Right lobe of liver (tissue), 6 donors: ENCODE data around the gene PLXNC1. TPM values are rescaled to one million over a fixed set of nuclear protein-coding genes. Genes with fewer than 3 reads are reported as not detected.

Experiments used
- ATAC-seq, 4 donors: fragments of 200-7000 bp; cut with Tn5 transposase; one replicate each; pipeline ENCODE4 v1.9.1; 2020; ENCODE audit warnings: mild to moderate bottlenecking in 4 of 4, moderate library complexity in 4 of 4
- DNase-seq, 3 donors: peaks; one replicate each; pipeline ENCODE4 v3.0.0-alpha.2; 2020
- H3K27ac ChIP-seq, 3 donors: fragments of 200-600 bp; one replicate each; pipeline ENCODE4 v1.8.0; 2022
- H3K27me3 ChIP-seq, 2 donors: fragments of 200-600 bp; one replicate each; pipeline ENCODE4 v1.8.0; 2022
- H3K36me3 ChIP-seq, 4 donors: fragments of 200-600 bp; sonication (generic) in 1 of 4; one replicate each; pipeline versions ENCODE4 v1.5.1 to v1.8.0; 2017 to 2022; ENCODE audit warnings: control low read depth in 1 of 4
- H3K4me1 ChIP-seq, 4 donors: fragments of 200-600 bp; sonication (generic) in 1 of 4; one replicate each; pipeline versions ENCODE4 v1.5.1 to v1.8.0; 2017 to 2022; ENCODE audit warnings: control low read depth in 1 of 4
- H3K4me3 ChIP-seq, 3 donors: fragments of 200-600 bp; one replicate each; pipeline ENCODE4 v1.8.0; 2022
- H3K9me3 ChIP-seq, 4 donors: fragments of 200-600 bp; sonication (generic) in 1 of 4; one replicate each; pipeline versions ENCODE4 v1.5.1 to v1.8.0; 2017 to 2022; ENCODE audit warnings: control low read depth in 1 of 4
- POLR2A ChIP-seq: fragments of 450-650 bp; IDR thresholded peaks from one replicate; pipeline ENCODE4 v1.6.1; 2017; ENCODE audit warnings: antibody characterized with exemption, mild to moderate bottlenecking
- WGBS: methylation state at CpG from one replicate; pipeline ENCODE4 v1.1.6; 2018; ENCODE audit warnings: low coverage, low lambda C conversion rate; ENCODE audit not compliant: insufficient coverage; ENCODE audit errors: missing lambda C conversion rate; 5-methylcytosine and 5-hydroxymethylcytosine counted together
- intact Hi-C, 2 donors: fragments of 100-400 bp; cut with DNase I; formaldehyde crosslinking; loops; one replicate each; pipeline versions ENCODE4 v1.11.2 to v1.14.1; 2022
- total RNA-seq, 6 experiments: library from RNA; depleted of rRNA in 2 of 6; stranded (reverse); fragments of >200 nt in 2 of 6; fragmentation: NEBNext Ultra II Directional in 3 of 6; extraction: Animal tissue kit (Norgen Biotek cat#: 25700) in 3 of 6; gene quantifications; one replicate each; pipeline versions ENCODE4 v1.1.0 to v1.2.4, GENCODE V29; 2016 to 2023
- TF ChIP-seq, protein P1 (sequence below), 4 donors: fragments of 200-600 bp in 3 of 4; fragments of 450-650 bp in 1 of 4; IDR thresholded peaks; one replicate each; pipeline versions ENCODE4 v1.5.1 to v1.8.0; 2016 to 2022; ENCODE audit warnings: antibody characterized with exemption in 4 of 4, mild to moderate bottlenecking in 2 of 4
- donor health status: DM: no; HTN: yes; CAD: no.
- donor health status: DM: no; HTN: no; CAD: no.
- donor health status: DM: no; HTN: no; CAD: no.
- donor health status: DM: no; HTN: yes; CAD: no.
- donor health status: DM: no; HTN: yes; CAD: no.

PLXNC1 gene
- total RNA-seq, 6 experiments from 2014 or later, result 1.6 to 7.0 (median 3.5) TPM

DNA sequence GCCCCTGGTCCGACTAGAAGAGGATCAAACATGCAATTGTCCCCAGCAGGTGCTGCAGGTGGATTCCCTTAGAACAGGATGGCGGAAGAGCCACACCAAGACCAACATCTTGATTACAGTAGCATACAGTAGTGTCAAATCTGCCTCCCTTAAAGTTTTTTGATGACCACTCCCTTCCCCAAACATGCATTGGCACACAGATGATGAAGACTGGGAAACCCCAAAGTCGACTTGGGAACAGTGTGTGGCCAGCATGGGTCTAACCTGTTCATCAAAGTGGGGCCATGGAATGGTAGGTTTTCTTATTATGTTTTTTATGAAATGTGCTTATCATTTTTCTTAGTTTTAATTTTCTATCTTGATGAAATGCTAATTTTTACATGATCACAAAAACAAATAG lies 8.8 kb downstream of the PLXNC1 start:
- TF ChIP-seq, protein P1, sequence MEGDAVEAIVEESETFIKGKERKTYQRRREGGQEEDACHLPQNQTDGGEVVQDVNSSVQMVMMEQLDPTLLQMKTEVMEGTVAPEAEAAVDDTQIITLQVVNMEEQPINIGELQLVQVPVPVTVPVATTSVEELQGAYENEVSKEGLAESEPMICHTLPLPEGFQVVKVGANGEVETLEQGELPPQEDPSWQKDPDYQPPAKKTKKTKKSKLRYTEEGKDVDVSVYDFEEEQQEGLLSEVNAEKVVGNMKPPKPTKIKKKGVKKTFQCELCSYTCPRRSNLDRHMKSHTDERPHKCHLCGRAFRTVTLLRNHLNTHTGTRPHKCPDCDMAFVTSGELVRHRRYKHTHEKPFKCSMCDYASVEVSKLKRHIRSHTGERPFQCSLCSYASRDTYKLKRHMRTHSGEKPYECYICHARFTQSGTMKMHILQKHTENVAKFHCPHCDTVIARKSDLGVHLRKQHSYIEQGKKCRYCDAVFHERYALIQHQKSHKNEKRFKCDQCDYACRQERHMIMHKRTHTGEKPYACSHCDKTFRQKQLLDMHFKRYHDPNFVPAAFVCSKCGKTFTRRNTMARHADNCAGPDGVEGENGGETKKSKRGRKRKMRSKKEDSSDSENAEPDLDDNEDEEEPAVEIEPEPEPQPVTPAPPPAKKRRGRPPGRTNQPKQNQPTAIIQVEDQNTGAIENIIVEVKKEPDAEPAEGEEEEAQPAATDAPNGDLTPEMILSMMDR (IDR thresholded peaks at IDR 0.05), result no peak
- no peak for TF ChIP-seq POLR2A
- Histone ChIP-seq H3K36me3 (no peaks in the 10 kb centered on the region), H3K9me3 (no peaks in the 10 kb centered on the region), H3K27ac (no peak overlapping the region), H3K4me1 (peaks cover 0 to 10% (median 4%) of the 10 kb centered on the region in 4 donors), H3K27me3 (no peaks in the 10 kb centered on the region), H3K4me3 (no peak overlapping the region)
- intact Hi-C loops, result no loop called here
- 88% methylated on average over 2 of the region's 3 CpGs for WGBS
- DNase-seq (no peak), ATAC-seq (no peak)

DNA sequence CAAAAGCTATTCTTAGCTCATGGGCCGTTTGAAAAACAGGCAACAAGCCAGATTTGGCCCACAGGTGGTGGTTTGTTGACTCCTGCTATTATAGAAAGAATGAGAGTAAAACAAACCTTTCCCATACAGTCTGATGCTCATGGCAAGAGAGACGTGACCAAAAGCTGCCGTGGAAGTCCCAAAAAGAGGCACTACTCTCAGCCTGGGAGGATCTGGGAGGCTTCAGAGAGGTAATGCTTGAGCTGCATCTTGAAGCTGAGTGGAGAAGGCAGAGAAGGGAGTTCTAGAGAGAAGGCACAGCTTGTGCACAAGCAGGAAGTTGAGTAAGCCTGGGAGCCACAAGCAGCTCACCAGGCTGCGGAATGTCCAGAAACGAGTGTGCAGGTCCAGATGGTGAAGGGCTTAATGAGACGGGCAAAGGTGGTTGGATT lies 9.6 kb downstream of the PLXNC1 start:
- Histone ChIP-seq H3K27ac (no peak overlapping the region), H3K4me3 (no peak overlapping the region), H3K36me3 (no peaks in the 10 kb centered on the region), H3K9me3 (no peaks in the 10 kb centered on the region), H3K4me1 (peaks cover 0 to 3% (median under 1%) of the 10 kb centered on the region in 4 donors), H3K27me3 (no peaks in the 10 kb centered on the region)
- WGBS, result 57% methylated on average over 6 of the region's 6 CpGs
- DNase-seq (no peak), ATAC-seq (peak; percentile 23 to 33 (median 26))
- intact Hi-C loops, result no loop called here
- TF ChIP-seq POLR2A, result no peak
- TF ChIP-seq, protein P1 (IDR thresholded peaks at IDR 0.05), result no peak

- Histone ChIP-seq H3K4me3 (no peak overlapping the region), H3K27me3 (no peaks in the 10 kb centered on the region), H3K4me1 (no peaks in the 10 kb centered on the region), H3K36me3 (no peaks in the 10 kb centered on the region), H3K9me3 (no peaks in the 10 kb centered on the region), H3K27ac (no peak overlapping the region)
- ATAC-seq, result no peak
- 87% methylated on average over 8 of the region's 8 CpGs for WGBS
- TF ChIP-seq, protein P1 (IDR thresholded peaks at IDR 0.05), result no peak
- no peak for TF ChIP-seq POLR2A
- intact Hi-C loops, result no loop called here
- no peak for DNase-seq
Measured at GRCh38 chr12:94158666-94159065, 10.3 kb downstream of the PLXNC1 start.

DNA sequence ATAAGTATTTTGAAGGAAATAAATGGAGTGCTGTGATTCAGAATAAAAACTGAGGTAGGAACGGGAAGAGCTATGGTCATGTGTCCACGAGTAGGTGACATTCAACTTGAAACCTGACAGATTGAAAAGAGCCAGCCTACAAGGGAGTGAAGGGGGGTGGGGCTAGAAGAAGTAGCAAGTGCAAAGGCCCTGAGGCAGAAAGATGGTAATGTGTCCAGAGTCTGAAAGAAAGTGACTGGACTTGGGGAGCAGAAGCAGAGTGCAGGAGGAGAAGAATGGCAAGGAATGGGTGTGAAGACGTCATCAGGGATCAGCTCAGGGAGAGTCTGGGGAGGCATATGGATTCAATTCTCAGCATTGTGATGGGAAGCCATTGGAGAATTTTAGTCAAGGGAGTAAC lies 13.7 kb downstream of the PLXNC1 start:
- H3K4me3 ChIP-seq, result no peak overlapping the region
- no peaks in the 10 kb centered on the region for H3K4me1 ChIP-seq
- no peak for DNase-seq
- no peak for ATAC-seq
- no peaks in the 10 kb centered on the region for H3K27me3 ChIP-seq
- H3K36me3 ChIP-seq, result no peaks in the 10 kb centered on the region
- intact Hi-C loops, result no loop called here
- no peaks in the 10 kb centered on the region for H3K9me3 ChIP-seq
- TF ChIP-seq, protein P1 (IDR thresholded peaks at IDR 0.05), result no peak
- no peak for TF ChIP-seq POLR2A
- no peak overlapping the region for H3K27ac ChIP-seq
- WGBS, result 81% methylated on average over 3 of the region's 3 CpGs

- Histone ChIP-seq H3K4me1 (no peaks in the 10 kb centered on the region), H3K36me3 (no peaks in the 10 kb centered on the region), H3K27ac (no peak overlapping the region), H3K9me3 (no peaks in the 10 kb centered on the region), H3K27me3 (no peaks in the 10 kb centered on the region), H3K4me3 (no peak overlapping the region)
- 87% methylated on average over 2 of the region's 2 CpGs for WGBS
- TF ChIP-seq POLR2A, result no peak
- TF ChIP-seq, protein P1 (IDR thresholded peaks at IDR 0.05), result no peak
- DNase-seq (no peak), ATAC-seq (no peak)
- intact Hi-C loops, result no loop called here
Measured at GRCh38 chr12:94163850-94164249, 15.5 kb downstream of the PLXNC1 start.
